MM.1S (cell line): Measurements from ENCODE around the gene PLEKHH1.

Source experiments
- DNase-seq: peaks from one replicate; pipeline ENCODE4 v3.0.0-alpha.2; 2015
- H2AFZ ChIP-seq: fragments of 300-600 bp; sonication (generic); 2 replicates; pipeline ENCODE4 v1.6.0; 2016; ENCODE audit warnings: antibody characterized with exemption, low read length
- H3F3A ChIP-seq: fragments of 300-600 bp; sonication (generic); 2 replicates; pipeline ENCODE4 v1.6.1; 2016; ENCODE audit warnings: mild to moderate bottlenecking, antibody characterized with exemption, low read length, moderate library complexity, mixed read lengths; ENCODE audit not compliant: insufficient read depth
- H3K27ac ChIP-seq: fragments of 300-600 bp; sonication (generic); 2 replicates; pipeline ENCODE4 v1.5.1; 2016; ENCODE audit warnings: mild to moderate bottlenecking, low read length
- H3K27me3 ChIP-seq: fragments of 300-600 bp; sonication (generic); replicated peaks from 2 replicates; pipeline ENCODE4 v1.6.0; 2016; ENCODE audit warnings: low read length; ENCODE audit not compliant: insufficient read depth
- H3K36me3 ChIP-seq: fragments of 300-600 bp; sonication (generic); replicated peaks from 2 replicates; pipeline ENCODE4 v1.6.1; 2016; ENCODE audit warnings: mild to moderate bottlenecking, low read length, mixed read lengths; ENCODE audit not compliant: insufficient read depth
- H3K4me1 ChIP-seq: fragments of 300-600 bp; sonication (generic); 2 replicates; pipeline ENCODE4 v1.6.1; 2016; ENCODE audit warnings: low read length, mixed read lengths
- H3K4me2 ChIP-seq: fragments of 300-600 bp; sonication (generic); 2 replicates; pipeline ENCODE4 v1.6.0; 2016; ENCODE audit warnings: low read depth, low read length
- H3K4me3 ChIP-seq: fragments of 300-600 bp; sonication (generic); 2 replicates; pipeline ENCODE4 v1.5.1; 2016; ENCODE audit warnings: low read length, mixed read lengths
- H3K79me2 ChIP-seq: fragments of 300-600 bp; sonication (generic); 2 replicates; pipeline ENCODE4 v1.6.1; 2016; ENCODE audit warnings: mixed run types, low read length, mixed read lengths
- H3K9ac ChIP-seq: fragments of 300-600 bp; sonication (generic); 2 replicates; pipeline ENCODE4 v1.6.1; 2016; ENCODE audit warnings: low read length, mixed read lengths
- H3K9me2 ChIP-seq: fragments of 300-600 bp; sonication (generic); replicated peaks from 2 replicates; pipeline ENCODE4 v1.6.1; 2016; ENCODE audit warnings: mild to moderate bottlenecking, low read length, mixed read lengths; ENCODE audit not compliant: insufficient read depth
- H3K9me3 ChIP-seq: fragments of 300-600 bp; sonication (generic); replicated peaks from 2 replicates; pipeline ENCODE4 v1.6.1; 2016; ENCODE audit warnings: mild to moderate bottlenecking, low read length, mixed read lengths; ENCODE audit not compliant: insufficient read depth
- H4K20me1 ChIP-seq: fragments of 300-600 bp; sonication (generic); 2 replicates; pipeline ENCODE4 v1.6.1; 2016; ENCODE audit warnings: mild to moderate bottlenecking, low read length, moderate library complexity, mixed read lengths; ENCODE audit not compliant: insufficient read depth
- EZH2 ChIP-seq: fragments of 300-600 bp; sonication (generic); optimal IDR thresholded peaks from 2 replicates; pipeline ENCODE3; 2017; ENCODE audit warnings: low read depth, mild to moderate bottlenecking, antibody characterized with exemption, low read length, mixed read lengths
- EZH2phosphoT487 ChIP-seq: fragments of 300-600 bp; sonication (generic); IDR thresholded peaks from 2 replicates; pipeline ENCODE4 v1.6.1; 2018; ENCODE audit warnings: antibody characterized with exemption, low read length
- TF ChIP-seq, protein P1 (sequence below): fragments of 300-600 bp; sonication (generic); IDR thresholded peaks from 2 replicates; pipeline ENCODE4 v1.5.1; 2016; ENCODE audit warnings: antibody characterized with exemption, low read length, mixed read lengths

PLEKHH1 gene

DNA sequence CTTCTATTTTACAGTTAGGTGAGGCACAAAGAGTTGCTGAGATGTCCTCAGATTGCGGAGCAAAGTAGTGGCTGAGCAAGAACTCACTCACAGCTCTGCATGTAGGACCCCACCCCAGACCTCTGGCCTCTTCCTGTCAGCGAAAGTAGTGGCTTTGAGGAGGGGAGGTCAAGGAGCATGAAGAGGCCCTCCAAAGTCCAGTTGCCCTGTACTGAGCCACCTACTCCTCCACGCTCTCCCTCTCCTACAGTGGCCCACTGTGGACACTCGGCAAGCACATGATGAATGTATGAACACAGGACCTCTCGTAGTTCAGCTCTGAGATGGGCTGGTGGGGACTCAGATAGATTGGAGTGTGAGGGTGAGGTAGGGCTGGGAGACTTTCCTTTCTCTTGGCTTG is 5.3 kb upstream of the PLEKHH1 start:
- no peaks in the 10 kb centered on the region for H3K36me3 ChIP-seq
- no peaks in the 10 kb centered on the region for H3K27me3 ChIP-seq
- no peak for DNase-seq
- no peaks in the 10 kb centered on the region for H3K79me2 ChIP-seq
- no peaks in the 10 kb centered on the region for H3K4me1 ChIP-seq
- no peak overlapping the region for H3K4me2 ChIP-seq
- H3K27ac ChIP-seq, result no peak overlapping the region
- no peak overlapping the region for H3K4me3 ChIP-seq
- H3F3A ChIP-seq, result no peaks in the 10 kb centered on the region
- no peak overlapping the region for H2AFZ ChIP-seq
- H4K20me1 ChIP-seq, result no peaks in the 10 kb centered on the region
- no peaks in the 10 kb centered on the region for H3K9me2 ChIP-seq
- H3K9ac ChIP-seq, result no peak overlapping the region
- TF ChIP-seq EZH2 (no peak), EZH2phosphoT487 (no peak)
- TF ChIP-seq, protein P1, sequence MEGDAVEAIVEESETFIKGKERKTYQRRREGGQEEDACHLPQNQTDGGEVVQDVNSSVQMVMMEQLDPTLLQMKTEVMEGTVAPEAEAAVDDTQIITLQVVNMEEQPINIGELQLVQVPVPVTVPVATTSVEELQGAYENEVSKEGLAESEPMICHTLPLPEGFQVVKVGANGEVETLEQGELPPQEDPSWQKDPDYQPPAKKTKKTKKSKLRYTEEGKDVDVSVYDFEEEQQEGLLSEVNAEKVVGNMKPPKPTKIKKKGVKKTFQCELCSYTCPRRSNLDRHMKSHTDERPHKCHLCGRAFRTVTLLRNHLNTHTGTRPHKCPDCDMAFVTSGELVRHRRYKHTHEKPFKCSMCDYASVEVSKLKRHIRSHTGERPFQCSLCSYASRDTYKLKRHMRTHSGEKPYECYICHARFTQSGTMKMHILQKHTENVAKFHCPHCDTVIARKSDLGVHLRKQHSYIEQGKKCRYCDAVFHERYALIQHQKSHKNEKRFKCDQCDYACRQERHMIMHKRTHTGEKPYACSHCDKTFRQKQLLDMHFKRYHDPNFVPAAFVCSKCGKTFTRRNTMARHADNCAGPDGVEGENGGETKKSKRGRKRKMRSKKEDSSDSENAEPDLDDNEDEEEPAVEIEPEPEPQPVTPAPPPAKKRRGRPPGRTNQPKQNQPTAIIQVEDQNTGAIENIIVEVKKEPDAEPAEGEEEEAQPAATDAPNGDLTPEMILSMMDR, result no peak
- H3K9me3 ChIP-seq, result no peaks in the 10 kb centered on the region

DNA sequence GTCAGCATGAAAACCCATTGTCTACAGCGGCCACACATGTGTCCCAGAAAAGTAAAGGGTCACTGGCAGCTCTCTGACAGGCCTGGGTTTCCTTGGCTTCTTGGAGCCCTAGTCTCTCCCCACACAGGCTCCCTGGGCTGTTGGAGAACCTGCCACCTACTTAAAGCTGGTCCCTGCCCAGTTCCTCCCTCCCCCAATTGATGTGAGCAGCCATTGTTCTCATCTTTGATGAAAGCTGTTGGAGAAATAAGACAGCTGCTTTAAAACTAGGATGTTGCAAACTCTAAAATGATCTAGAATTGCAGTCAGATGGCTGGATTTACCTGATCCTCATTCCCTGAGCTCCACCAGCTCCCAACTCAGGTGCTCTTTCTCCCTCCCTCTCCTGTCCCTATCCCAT is 4.8 kb upstream of the PLEKHH1 start:
- no peak overlapping the region for H3K27ac ChIP-seq
- H3K36me3 ChIP-seq, result no peaks in the 10 kb centered on the region
- TF ChIP-seq EZH2 (no peak), EZH2phosphoT487 (no peak)
- TF ChIP-seq, protein P1, result no peak
- H3F3A ChIP-seq, result no peaks in the 10 kb centered on the region
- H3K4me3 ChIP-seq, result no peak overlapping the region
- H2AFZ ChIP-seq, result no peak overlapping the region
- H3K9ac ChIP-seq, result no peak overlapping the region
- H3K9me3 ChIP-seq, result no peaks in the 10 kb centered on the region
- no peaks in the 10 kb centered on the region for H3K4me1 ChIP-seq
- no peaks in the 10 kb centered on the region for H3K27me3 ChIP-seq
- no peaks in the 10 kb centered on the region for H3K9me2 ChIP-seq
- no peaks in the 10 kb centered on the region for H4K20me1 ChIP-seq
- no peak for DNase-seq
- H3K79me2 ChIP-seq, result no peaks in the 10 kb centered on the region
- no peak overlapping the region for H3K4me2 ChIP-seq

- Histone ChIP-seq H3K9me2 (no peaks in the 10 kb centered on the region), H3K27me3 (no peaks in the 10 kb centered on the region), H3K27ac (no peak overlapping the region), H3F3A (no peaks in the 10 kb centered on the region), H3K9me3 (no peaks in the 10 kb centered on the region), H2AFZ (no peak overlapping the region), H3K4me1 (no peaks in the 10 kb centered on the region), H4K20me1 (no peaks in the 10 kb centered on the region), H3K79me2 (no peaks in the 10 kb centered on the region), H3K4me2 (no peak overlapping the region), H3K4me3 (no peak overlapping the region), H3K9ac (no peak overlapping the region), H3K36me3 (no peaks in the 10 kb centered on the region)
- no peak for DNase-seq
- TF ChIP-seq EZH2phosphoT487 (no peak), EZH2 (no peak)
- TF ChIP-seq, protein P1, result no peak
These were observed 2.8 kb upstream of the PLEKHH1 start for GRCh38 chr14:67529947-67530935.
